H9 (cell line): Measurements from ENCODE around the gene TTC24. TPM values are rescaled to one million over a fixed set of nuclear protein-coding genes. Genes with fewer than 3 reads are reported as not detected.

Experiments
- DNase-seq: peaks from one replicate; pipeline ENCODE4 v3.0.0-alpha.2; 2017
- H2AFZ ChIP-seq: one replicate; pipeline ENCODE4 v1.6.1; 2013; ENCODE audit warnings: mild to moderate bottlenecking, low read length, control low read depth, moderate library complexity
- H2AK5ac ChIP-seq: 2 replicates; pipeline ENCODE4 v1.6.1; 2013; ENCODE audit warnings: low read length, control low read depth, mixed read lengths; ENCODE audit not compliant: insufficient read length
- H2BK120ac ChIP-seq: one replicate; pipeline ENCODE4 v1.6.1; 2013; ENCODE audit warnings: low read depth, mild to moderate bottlenecking, low read length, control low read depth, inconsistent platforms; ENCODE audit not compliant: poor library complexity, severe bottlenecking
- H2BK12ac ChIP-seq: 2 replicates; pipeline ENCODE4 v1.6.1; 2013; ENCODE audit warnings: low read length, control low read depth, mixed read lengths, low read depth; ENCODE audit not compliant: insufficient read length
- H2BK15ac ChIP-seq: 2 replicates; pipeline ENCODE4 v1.6.1; 2013; ENCODE audit warnings: low read depth, low read length, control low read depth
- H2BK20ac ChIP-seq: one replicate; pipeline ENCODE4 v1.6.1; 2013; ENCODE audit warnings: low read depth, mild to moderate bottlenecking, low read length, control low read depth, inconsistent platforms; ENCODE audit not compliant: poor library complexity, severe bottlenecking
- H2BK5ac ChIP-seq: 2 replicates; pipeline ENCODE4 v1.6.1; 2013; ENCODE audit warnings: low read length, control low read depth, mixed read lengths; ENCODE audit not compliant: insufficient read length
- H3K14ac ChIP-seq: 2 replicates; pipeline ENCODE4 v1.6.1; 2013; ENCODE audit warnings: low read length, control low read depth; ENCODE audit not compliant: insufficient read depth
- H3K18ac ChIP-seq: 2 replicates; pipeline ENCODE4 v1.6.1; 2013; ENCODE audit warnings: low read depth, mild to moderate bottlenecking, mixed read lengths, low read length, control low read depth; ENCODE audit not compliant: insufficient read length
- H3K23ac ChIP-seq: 2 replicates; pipeline ENCODE4 v1.6.1; 2013; ENCODE audit warnings: low read length, control low read depth, mixed read lengths, low read depth; ENCODE audit not compliant: insufficient read length
- H3K23me2 ChIP-seq: 2 replicates; pipeline ENCODE4 v1.6.1; 2013; ENCODE audit warnings: low read depth, mild to moderate bottlenecking, mixed read lengths, low read length, control low read depth; ENCODE audit not compliant: insufficient read length, poor library complexity, severe bottlenecking
- H3K27ac ChIP-seq: 2 replicates; pipeline ENCODE4 v1.5.1; 2013; ENCODE audit warnings: low read length, control low read depth, mixed read lengths, low read depth; ENCODE audit not compliant: insufficient read length
- H3K27me3 ChIP-seq: 2 replicates; pipeline ENCODE4 v1.6.1; 2013; ENCODE audit warnings: low read length, control low read depth, inconsistent platforms; ENCODE audit not compliant: insufficient read depth
- H3K4ac ChIP-seq: 2 replicates; pipeline ENCODE4 v1.6.1; 2013; ENCODE audit warnings: low read depth, mild to moderate bottlenecking, control low read depth, inconsistent platforms, low read length, moderate library complexity
- H3K4me1 ChIP-seq: 2 replicates; pipeline ENCODE4 v1.6.1; 2013; ENCODE audit warnings: low read length, control low read depth, inconsistent platforms; ENCODE audit not compliant: insufficient read depth
- H3K4me2 ChIP-seq: 2 replicates; pipeline ENCODE4 v1.6.1; 2013; ENCODE audit warnings: low read length, control low read depth, mixed read lengths; ENCODE audit not compliant: insufficient read length, insufficient read depth
- H3K56ac ChIP-seq: 2 replicates; pipeline ENCODE4 v1.6.1; 2013; ENCODE audit warnings: low read depth, mild to moderate bottlenecking, mixed read lengths, low read length, control low read depth; ENCODE audit not compliant: insufficient read length
- H3K79me1 ChIP-seq: 2 replicates; pipeline ENCODE4 v1.6.1; 2013; ENCODE audit warnings: low read depth, mild to moderate bottlenecking, moderate library complexity, low read length, control low read depth, inconsistent platforms; ENCODE audit not compliant: insufficient read depth, poor library complexity, severe bottlenecking
- H3K79me2 ChIP-seq: 2 replicates; pipeline ENCODE4 v1.6.1; 2013; ENCODE audit warnings: low read length, control low read depth, inconsistent platforms; ENCODE audit not compliant: insufficient read depth
- H3K9ac ChIP-seq: 2 replicates; pipeline ENCODE4 v1.6.1; 2013; ENCODE audit warnings: low read length, control low read depth, mixed read lengths; ENCODE audit not compliant: insufficient read length; ENCODE audit errors: extremely low read depth
- H3K9me3 ChIP-seq: one replicate; pipeline ENCODE4 v1.6.1; 2013; ENCODE audit warnings: low read depth, low read length, inconsistent platforms; ENCODE audit not compliant: control insufficient read depth
- H3T11ph ChIP-seq: one replicate; pipeline ENCODE4 v1.6.1; 2013; ENCODE audit warnings: mild to moderate bottlenecking, low read length, control low read depth, inconsistent platforms
- H4K20me1 ChIP-seq: one replicate; pipeline ENCODE4 v1.6.1; 2013; ENCODE audit not compliant: control insufficient read depth, insufficient read length, insufficient read depth
- H4K5ac ChIP-seq: 2 replicates; pipeline ENCODE4 v1.6.1; 2013; ENCODE audit warnings: low read depth, mild to moderate bottlenecking, mixed read lengths, low read length, control low read depth; ENCODE audit not compliant: insufficient read length
- H4K8ac ChIP-seq: replicated peaks from 2 replicates; pipeline ENCODE4 v1.6.1; 2013; ENCODE audit warnings: low read length, control low read depth, mixed read lengths, low read depth; ENCODE audit not compliant: insufficient read length
- H4K91ac ChIP-seq: 2 replicates; pipeline ENCODE4 v1.6.1; 2013; ENCODE audit warnings: low read depth, mild to moderate bottlenecking, moderate library complexity, mixed read lengths, low read length, control low read depth; ENCODE audit not compliant: insufficient read length
- H3K27ac Mint-ChIP-seq, 3 experiments: 2 replicates in 2 of 3; 3 replicates in 1 of 3; pipeline ENCODE4 v1.8.0; 2020 to 2021; ENCODE audit warnings: mixed read lengths in 3 of 3, mild to moderate bottlenecking in 1 of 3, moderate library complexity in 1 of 3
- H3K27me3 Mint-ChIP-seq: 2 replicates; pipeline ENCODE4 v1.8.0; 2021; ENCODE audit warnings: low read depth, mild to moderate bottlenecking, moderate library complexity, mixed read lengths
- H3K36me3 Mint-ChIP-seq, 3 experiments: 2 replicates in 2 of 3; 3 replicates in 1 of 3; pipeline ENCODE4 v1.8.0; 2020 to 2021; ENCODE audit warnings: low read depth in 3 of 3, mixed read lengths in 3 of 3; ENCODE audit not compliant: insufficient read depth in 1 of 3
- H3K4me1 Mint-ChIP-seq, 2 experiments: 2 replicates each; pipeline ENCODE4 v1.8.0; 2020; ENCODE audit warnings: mixed read lengths in 2 of 2
- H3K4me3 Mint-ChIP-seq, 2 experiments: 2 replicates in 1 of 2; 3 replicates in 1 of 2; pipeline ENCODE4 v1.8.0; 2020 to 2021; ENCODE audit warnings: mild to moderate bottlenecking in 2 of 2, mixed read lengths in 2 of 2, moderate library complexity in 1 of 2
- H3K9me3 Mint-ChIP-seq, 2 experiments: 2 replicates in 1 of 2; 3 replicates in 1 of 2; pipeline ENCODE4 v1.8.0; 2020; ENCODE audit warnings: mild to moderate bottlenecking in 2 of 2, mixed read lengths in 2 of 2, moderate library complexity in 1 of 2
- CTCF ChIP-seq: fragments of 200-600 bp; sonication (generic); conservative IDR thresholded peaks from 3 replicates; pipeline ENCODE4 v1.8.0; 2021; ENCODE audit warnings: antibody characterized with exemption, mild to moderate bottlenecking
- WGBS: extraction: QIAGEN DNeasy Blood & Tissue Kit; methylation state at CpG from one replicate; pipeline ENCODE4 v1.1.7; 2013; ENCODE audit warnings: missing lambda C conversion rate, low lambda C conversion rate, mixed read lengths; ENCODE audit not compliant: insufficient read length; ENCODE audit errors: extremely low coverage; 5-methylcytosine and 5-hydroxymethylcytosine counted together
- total RNA-seq: library from RNA; stranded (reverse); gene quantifications from 2 replicates; pipeline ENCODE4 v1.2.1, GENCODE V29; 2021

TTC24 gene
- total RNA-seq, 1 experiment from 2014 or later = 0.26 TPM

GRCh38 chr1:156592158-156592909 lies 12.8 kb downstream of the TTC24 start:
- no CpG with 5 or more reads among the region's 16 CpGs for WGBS
- no peaks in the 10 kb centered on the region for H3K79me2 ChIP-seq
- no peak overlapping the region for H2BK15ac ChIP-seq
- H2BK20ac ChIP-seq = no peak overlapping the region
- no peak overlapping the region for H2BK12ac ChIP-seq
- Mint-ChIP-seq H3K4me3 (peak overlapping the region; percentile 79 to 86), H3K36me3 (peaks cover 21 to 50% (median 39%) of the 10 kb centered on the region in 3 experiments; a peak in 6 of 7 replicates), H3K4me1 (peaks cover 16 to 17% of the 10 kb centered on the region in 2 experiments), H3K9me3 (no peaks in the 10 kb centered on the region), H3K27ac (peak overlapping the region in 2 of 3 experiments; percentile 9 to 45; a peak in 2 of 7 replicates), H3K27me3 (no peaks in the 10 kb centered on the region)
- no peak overlapping the region for H3K23ac ChIP-seq
- no peak overlapping the region for H2AFZ ChIP-seq
- no peak overlapping the region for H2BK120ac ChIP-seq
- H4K5ac ChIP-seq = no peak overlapping the region
- H3K14ac ChIP-seq = peak overlapping the region; percentile 82; the same call in 1 of the 2 replicates
- DNase-seq = no peak
- H3K27me3 ChIP-seq = no peaks in the 10 kb centered on the region
- H3T11ph ChIP-seq = no peak overlapping the region
- H2BK5ac ChIP-seq = no peak overlapping the region
- H3K9ac ChIP-seq = peak overlapping the region; percentile 63
- no peak for TF ChIP-seq CTCF
- H3K23me2 ChIP-seq = peaks cover 3% of the 10 kb centered on the region
- no peak overlapping the region for H3K27ac ChIP-seq
- no peak overlapping the region for H4K8ac ChIP-seq
- peaks cover 2% of the 10 kb centered on the region for H4K20me1 ChIP-seq
- H3K4me1 ChIP-seq = no peaks in the 10 kb centered on the region
- H3K79me1 ChIP-seq = no peaks in the 10 kb centered on the region
- H3K4me2 ChIP-seq = peak overlapping the region; percentile 74
- H3K18ac ChIP-seq = no peak overlapping the region
- no peak overlapping the region for H3K4ac ChIP-seq
- no peak overlapping the region for H3K56ac ChIP-seq
- H3K9me3 ChIP-seq = no peaks in the 10 kb centered on the region
- no peak overlapping the region for H2AK5ac ChIP-seq
- H4K91ac ChIP-seq = no peak overlapping the region
